ENCODE data around the gene TAF15. TPM values are rescaled to one million over a fixed set of nuclear protein-coding genes. Genes with fewer than 3 reads are reported as not detected.

TAF15 gene
- total and polyA plus RNA-seq, 2 donors (not counting 1 experiment from before 2014, with no cell fraction given), result 51.0 to 246 TPM

GRCh38 chr17:35876534-35876933 is 67.2 kb downstream of the TAF15 start:
- intact Hi-C loops (cut with micrococcal nuclease), result no loop called here
- DNase-seq (no peak), ATAC-seq (ENCODE audit: low read depth) (no peak)
- no peak overlapping the region for H3K4me3 ChIP-seq (ENCODE audit: control extremely low read depth in 1 of 5, extremely low read depth in 1 of 5, insufficient read depth in 1 of 5, low read depth in 2 of 5, low read length in 4 of 5)
- H3K9me3 ChIP-seq (ENCODE audit: control extremely low read depth in 1 of 3, control insufficient read depth in 2 of 3, insufficient read depth in 1 of 3, low read length in 2 of 3), result no peaks in the 10 kb centered on the region
- Mint-ChIP-seq H3K9me3 (ENCODE audit: insufficient read depth) (no peaks in the 10 kb centered on the region), H3K27me3 (no peaks in the 10 kb centered on the region), H3K27ac (no peak overlapping the region), H3K4me3 (no peak overlapping the region), H3K4me1 (peaks cover 37% of the 10 kb centered on the region)
- H3K9ac ChIP-seq (ENCODE audit: low read length), result no peak overlapping the region
- H3K27me3 ChIP-seq (replicated peaks in 1 of 4; ENCODE audit: control extremely low read depth in 1 of 4, control insufficient read depth in 3 of 4, insufficient read depth in 4 of 4, low read length in 3 of 4), result no peaks in the 10 kb centered on the region
- ChIA-PET POLR2A (interaction anchor here (0.6 kb wide), 1 partner anchor 70 kb away, joined by 3 read pairs; no protein-coding TSS in a partner anchor), CTCF (interaction anchor here (0.7 to 1.5 kb wide), 4 partner anchors 9 to 75 kb away, joined by 3 to 4 read pairs (median 3); no protein-coding TSS in a partner anchor)
- no peaks in the 10 kb centered on the region for H3K36me3 ChIP-seq (replicated peaks in 1 of 2; ENCODE audit: control extremely low read depth in 1 of 2, control insufficient read depth in 1 of 2, extremely low read depth in 1 of 2, insufficient read depth in 2 of 2, low read length in 1 of 2)
- TF ChIP-seq CTCF (IDR thresholded peaks at IDR 0.05) (no peak), EZH2 (IDR thresholded peaks at IDR 0.05; ENCODE audit: borderline replicate concordance, insufficient read depth, low read depth, low read length, poor library complexity, severe bottlenecking) (no peak)
- H3K27ac ChIP-seq (ENCODE audit: low read length in 2 of 2), result no peak overlapping the region
- no peaks in the 10 kb centered on the region for H3K79me2 ChIP-seq (ENCODE audit: control insufficient read depth, insufficient read depth, low read length)
- H2AFZ ChIP-seq (ENCODE audit: insufficient read depth, low read depth, low read length, poor library complexity, severe bottlenecking), result no peak overlapping the region
- no peak overlapping the region for H3K4me2 ChIP-seq (replicated peaks; ENCODE audit: low read depth, low read length, poor library complexity, severe bottlenecking)
- H4K20me1 ChIP-seq (ENCODE audit: control insufficient read depth, insufficient read depth, low read length, poor library complexity, severe bottlenecking), result no peaks in the 10 kb centered on the region
- peaks cover 10 to 17% of the 10 kb centered on the region in 2 donors for H3K4me1 ChIP-seq (ENCODE audit: control insufficient read depth in 2 of 2, insufficient read depth in 2 of 2, low read length in 2 of 2)
- 94% methylated on average over 3 of the region's 3 CpGs for WGBS (ENCODE audit: insufficient coverage)

- DNase-seq (no peak), ATAC-seq (ENCODE audit: low read depth) (no peak)
- no peaks in the 10 kb centered on the region for H3K9me3 ChIP-seq (ENCODE audit: control extremely low read depth in 1 of 3, control insufficient read depth in 2 of 3, insufficient read depth in 1 of 3, low read length in 2 of 3)
- H3K9ac ChIP-seq (ENCODE audit: low read length), result no peak overlapping the region
- no peak overlapping the region for H3K27ac ChIP-seq (ENCODE audit: low read length in 2 of 2)
- Mint-ChIP-seq H3K4me3 (no peak overlapping the region), H3K9me3 (ENCODE audit: insufficient read depth) (no peaks in the 10 kb centered on the region), H3K4me1 (peaks cover 33% of the 10 kb centered on the region), H3K27ac (no peak overlapping the region), H3K27me3 (no peaks in the 10 kb centered on the region)
- H3K27me3 ChIP-seq (replicated peaks in 1 of 4; ENCODE audit: control extremely low read depth in 1 of 4, control insufficient read depth in 3 of 4, insufficient read depth in 4 of 4, low read length in 3 of 4), result no peaks in the 10 kb centered on the region
- TF ChIP-seq CTCF (IDR thresholded peaks at IDR 0.05) (no peak), EZH2 (IDR thresholded peaks at IDR 0.05; ENCODE audit: borderline replicate concordance, insufficient read depth, low read depth, low read length, poor library complexity, severe bottlenecking) (no peak)
- no peak overlapping the region for H3K4me2 ChIP-seq (replicated peaks; ENCODE audit: low read depth, low read length, poor library complexity, severe bottlenecking)
- CTCF ChIA-PET, result no interaction called here
- H3K4me1 ChIP-seq (ENCODE audit: control insufficient read depth in 2 of 2, insufficient read depth in 2 of 2, low read length in 2 of 2), result peaks cover 10 to 15% of the 10 kb centered on the region in 2 donors
- H2AFZ ChIP-seq (ENCODE audit: insufficient read depth, low read depth, low read length, poor library complexity, severe bottlenecking), result no peak overlapping the region
- no peaks in the 10 kb centered on the region for H3K79me2 ChIP-seq (ENCODE audit: control insufficient read depth, insufficient read depth, low read length)
- H4K20me1 ChIP-seq (ENCODE audit: control insufficient read depth, insufficient read depth, low read length, poor library complexity, severe bottlenecking), result no peaks in the 10 kb centered on the region
- no peak overlapping the region for H3K4me3 ChIP-seq (ENCODE audit: control extremely low read depth in 1 of 5, extremely low read depth in 1 of 5, insufficient read depth in 1 of 5, low read depth in 2 of 5, low read length in 4 of 5)
- POLR2A ChIA-PET, result no interaction called here
- intact Hi-C loops (cut with micrococcal nuclease), result no loop called here
- H3K36me3 ChIP-seq (replicated peaks in 1 of 2; ENCODE audit: control extremely low read depth in 1 of 2, control insufficient read depth in 1 of 2, extremely low read depth in 1 of 2, insufficient read depth in 2 of 2, low read length in 1 of 2), result no peaks in the 10 kb centered on the region
These were observed 68.2 kb downstream of the TAF15 start for GRCh38 chr17:35877345-35878029.

All from B cell (primary cell).